ENCODE results near the gene RABGAP1. TPM values are rescaled to one million over a fixed set of nuclear protein-coding genes. Genes with fewer than 3 reads are reported as not detected.

Gene RABGAP1
- total RNA-seq, 1 experiment from 2014 or later: 85.1 TPM

- Histone ChIP-seq H2AFZ (ENCODE audit: low read length) (no peak overlapping the region), H3K9ac (ENCODE audit: low read length) (no peak overlapping the region), H3K9me2 (replicated peaks; ENCODE audit: insufficient read depth, low read length) (no peaks in the 10 kb centered on the region), H3K79me2 (ENCODE audit: low read length) (peaks cover 17% of the 10 kb centered on the region), H3K27me3 (ENCODE audit: low read length) (no peaks in the 10 kb centered on the region), H3K27ac (ENCODE audit: low read length) (no peak overlapping the region), H3K4me2 (ENCODE audit: low read depth, low read length, poor library complexity, severe bottlenecking) (no peak overlapping the region), H3K4me3 (ENCODE audit: low read length) (no peak overlapping the region), H3K36me3 (ENCODE audit: insufficient read depth, low read length) (0 out of 2 replicates have a peak, but pooled peaks cover 6% of the 10 kb centered on the region), H3K9me3 (ENCODE audit: low read length) (no peaks in the 10 kb centered on the region), H4K20me1 (ENCODE audit: insufficient read depth, low read depth, low read length) (no peaks in the 10 kb centered on the region), H3K4me1 (ENCODE audit: low read length) (peaks cover 17% of the 10 kb centered on the region)
- no peak for DNase-seq
These were observed 107.9 kb downstream of the RABGAP1 start for GRCh38 chr9:123048748-123049147.

DNA sequence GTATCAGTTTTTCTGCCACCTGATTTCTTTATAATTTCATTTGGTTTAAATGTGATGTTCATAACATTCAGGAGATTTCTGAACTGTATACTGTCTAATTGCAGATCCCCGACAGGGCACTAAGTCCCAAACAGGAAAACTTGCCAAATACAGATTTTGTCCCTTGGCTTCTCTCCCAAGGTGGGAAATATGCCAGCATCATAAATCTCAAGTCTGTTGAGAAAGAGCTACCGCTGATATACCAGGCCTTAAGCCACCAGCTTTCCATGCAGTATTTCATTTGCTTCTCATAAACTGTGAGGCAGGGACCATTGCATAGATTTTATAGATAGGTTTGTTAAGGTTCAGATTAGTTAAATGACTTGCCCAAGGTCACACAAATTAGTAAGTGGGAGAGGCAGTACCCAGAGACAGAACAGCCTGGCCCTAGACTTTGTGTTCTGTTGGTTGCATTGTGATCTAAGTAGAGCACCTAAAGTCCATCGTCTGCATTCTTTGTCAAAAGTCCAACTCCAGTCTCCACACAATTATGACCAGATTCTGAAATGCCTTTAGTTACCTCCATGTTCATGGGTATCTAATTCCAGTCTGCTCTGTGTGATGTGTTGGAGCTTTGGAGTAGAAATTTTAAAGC lies 108.9 kb downstream of the RABGAP1 start:
- Histone ChIP-seq H3K79me2 (ENCODE audit: low read length) (peaks cover 15% of the 10 kb centered on the region), H3K27me3 (ENCODE audit: low read length) (no peaks in the 10 kb centered on the region), H3K9ac (ENCODE audit: low read length) (no peak overlapping the region), H3K9me2 (replicated peaks; ENCODE audit: insufficient read depth, low read length) (no peaks in the 10 kb centered on the region), H3K4me2 (ENCODE audit: low read depth, low read length, poor library complexity, severe bottlenecking) (no peak overlapping the region), H3K9me3 (ENCODE audit: low read length) (no peaks in the 10 kb centered on the region), H3K27ac (ENCODE audit: low read length) (no peak overlapping the region), H4K20me1 (ENCODE audit: insufficient read depth, low read depth, low read length) (no peaks in the 10 kb centered on the region), H3K4me3 (ENCODE audit: low read length) (no peak overlapping the region), H3K4me1 (ENCODE audit: low read length) (peaks cover 21% of the 10 kb centered on the region), H2AFZ (ENCODE audit: low read length) (no peak overlapping the region), H3K36me3 (ENCODE audit: insufficient read depth, low read length) (peaks cover 13% of the 10 kb centered on the region; the same call in 1 of the 2 replicates)
- no peak for DNase-seq

DNA sequence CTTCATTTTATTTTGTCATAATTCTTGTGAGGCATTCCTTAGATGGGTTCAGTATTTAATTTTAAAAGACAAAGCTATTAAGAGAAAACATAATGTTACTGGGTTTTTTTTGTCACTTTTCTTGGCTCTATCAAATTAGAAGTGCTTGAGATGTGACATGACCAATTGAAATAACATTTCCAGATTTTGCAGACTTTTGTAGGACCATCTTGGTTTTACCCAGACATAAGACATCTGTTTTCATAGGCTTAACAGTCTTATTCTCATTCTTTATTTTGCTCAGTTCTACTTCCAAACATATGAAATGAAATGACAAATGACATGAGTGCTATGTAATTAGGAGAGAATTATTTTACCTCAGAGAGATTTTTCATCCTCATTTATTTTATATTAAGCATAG lies 112.2 kb downstream of the RABGAP1 start:
- Histone ChIP-seq H2AFZ (ENCODE audit: low read length) (no peak overlapping the region), H3K9me3 (ENCODE audit: low read length) (no peaks in the 10 kb centered on the region), H3K27ac (ENCODE audit: low read length) (peak overlapping the region; percentile 46; the same call in 1 of the 2 replicates), H4K20me1 (ENCODE audit: insufficient read depth, low read depth, low read length) (no peaks in the 10 kb centered on the region), H3K4me3 (ENCODE audit: low read length) (no peak overlapping the region), H3K79me2 (ENCODE audit: low read length) (peaks cover 16% of the 10 kb centered on the region), H3K9ac (ENCODE audit: low read length) (no peak overlapping the region), H3K4me2 (ENCODE audit: low read depth, low read length, poor library complexity, severe bottlenecking) (no peak overlapping the region), H3K36me3 (ENCODE audit: insufficient read depth, low read length) (peaks cover 17% of the 10 kb centered on the region), H3K9me2 (replicated peaks; ENCODE audit: insufficient read depth, low read length) (no peaks in the 10 kb centered on the region), H3K4me1 (ENCODE audit: low read length) (peaks cover 21% of the 10 kb centered on the region), H3K27me3 (ENCODE audit: low read length) (no peaks in the 10 kb centered on the region)
- no peak for DNase-seq

GRCh38 chr9:123053711-123054110 lies 112.9 kb downstream of the RABGAP1 start:
- Histone ChIP-seq H3K79me2 (ENCODE audit: low read length) (peaks cover 12% of the 10 kb centered on the region), H3K4me3 (ENCODE audit: low read length) (no peak overlapping the region), H4K20me1 (ENCODE audit: insufficient read depth, low read depth, low read length) (no peaks in the 10 kb centered on the region), H3K9me3 (ENCODE audit: low read length) (no peaks in the 10 kb centered on the region), H3K4me2 (ENCODE audit: low read depth, low read length, poor library complexity, severe bottlenecking) (peak overlapping the region; percentile 25), H3K36me3 (ENCODE audit: insufficient read depth, low read length) (peaks cover 17% of the 10 kb centered on the region), H3K9me2 (replicated peaks; ENCODE audit: insufficient read depth, low read length) (no peaks in the 10 kb centered on the region), H3K27me3 (ENCODE audit: low read length) (no peaks in the 10 kb centered on the region), H3K9ac (ENCODE audit: low read length) (no peak overlapping the region), H3K4me1 (ENCODE audit: low read length) (peaks cover 21% of the 10 kb centered on the region), H2AFZ (ENCODE audit: low read length) (no peak overlapping the region), H3K27ac (ENCODE audit: low read length) (peak overlapping the region; percentile 46)
- DNase-seq: no peak

- Histone ChIP-seq H2AFZ (ENCODE audit: low read length) (no peak overlapping the region), H3K79me2 (ENCODE audit: low read length) (peaks cover 19% of the 10 kb centered on the region), H3K9ac (ENCODE audit: low read length) (no peak overlapping the region), H3K4me2 (ENCODE audit: low read depth, low read length, poor library complexity, severe bottlenecking) (no peak overlapping the region), H3K9me3 (ENCODE audit: low read length) (no peaks in the 10 kb centered on the region), H3K4me1 (ENCODE audit: low read length) (peaks cover 4% of the 10 kb centered on the region), H4K20me1 (ENCODE audit: insufficient read depth, low read depth, low read length) (no peaks in the 10 kb centered on the region), H3K27ac (ENCODE audit: low read length) (no peak overlapping the region), H3K4me3 (ENCODE audit: low read length) (no peak overlapping the region), H3K9me2 (replicated peaks; ENCODE audit: insufficient read depth, low read length) (no peaks in the 10 kb centered on the region; the same call in 1 of the 2 replicates), H3K27me3 (ENCODE audit: low read length) (no peaks in the 10 kb centered on the region), H3K36me3 (ENCODE audit: insufficient read depth, low read length) (peaks cover 17% of the 10 kb centered on the region)
- no peak for DNase-seq
These were observed 118.0 kb downstream of the RABGAP1 start for GRCh38 chr9:123058834-123059233.

GRCh38 chr9:123059472-123060220 lies 118.8 kb downstream of the RABGAP1 start:
- H4K20me1 ChIP-seq (ENCODE audit: insufficient read depth, low read depth, low read length): no peaks in the 10 kb centered on the region

DNA sequence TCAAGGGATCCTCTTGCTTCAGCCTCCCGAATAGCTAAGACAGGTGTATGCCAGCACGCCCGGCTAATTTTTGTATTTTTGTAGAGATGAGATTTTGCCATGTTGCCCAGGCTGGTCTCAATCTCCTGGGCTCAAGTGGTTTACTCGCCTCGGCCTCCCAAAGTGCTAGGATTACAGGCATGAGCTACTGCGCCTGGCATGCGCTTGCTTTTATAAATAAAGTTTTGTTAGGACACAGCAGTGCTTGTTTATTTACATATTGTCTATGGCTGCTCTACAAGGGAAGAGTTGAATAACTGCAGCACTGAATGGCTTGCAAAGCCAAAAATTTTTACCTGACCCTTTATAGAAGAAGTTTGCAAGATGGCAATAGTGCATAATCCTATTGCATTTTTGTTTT lies 120.4 kb downstream of the RABGAP1 start:
- H3K27ac ChIP-seq (ENCODE audit: low read length): no peak overlapping the region
- no peaks in the 10 kb centered on the region for H3K4me1 ChIP-seq (ENCODE audit: low read length)
- peaks cover 12% of the 10 kb centered on the region; the same call in 1 of the 2 replicates for H3K79me2 ChIP-seq (ENCODE audit: low read length)
- H3K4me2 ChIP-seq (ENCODE audit: low read depth, low read length, poor library complexity, severe bottlenecking): no peak overlapping the region
- no peaks in the 10 kb centered on the region for H3K27me3 ChIP-seq (ENCODE audit: low read length)
- H3K9me2 ChIP-seq (replicated peaks; ENCODE audit: insufficient read depth, low read length): no peaks in the 10 kb centered on the region; the same call in 1 of the 2 replicates
- no peak overlapping the region for H2AFZ ChIP-seq (ENCODE audit: low read length)
- no peaks in the 10 kb centered on the region for H4K20me1 ChIP-seq (ENCODE audit: insufficient read depth, low read depth, low read length)
- H3K36me3 ChIP-seq (ENCODE audit: insufficient read depth, low read length): peaks cover 21% of the 10 kb centered on the region; the same call in 1 of the 2 replicates
- no peak overlapping the region for H3K9ac ChIP-seq (ENCODE audit: low read length)
- DNase-seq: no peak
- H3K9me3 ChIP-seq (ENCODE audit: low read length): no peaks in the 10 kb centered on the region
- no peak overlapping the region for H3K4me3 ChIP-seq (ENCODE audit: low read length)

More at GRCh38 chr9:123059472-123060220, 118.8 kb downstream of the RABGAP1 start:
- no peak overlapping the region for H3K4me2 ChIP-seq (ENCODE audit: low read depth, low read length, poor library complexity, severe bottlenecking)
- no peak overlapping the region for H3K4me3 ChIP-seq (ENCODE audit: low read length)
- no peak overlapping the region for H3K9ac ChIP-seq (ENCODE audit: low read length)
- H3K79me2 ChIP-seq (ENCODE audit: low read length): peaks cover 17% of the 10 kb centered on the region
- H3K9me3 ChIP-seq (ENCODE audit: low read length): no peaks in the 10 kb centered on the region
- no peaks in the 10 kb centered on the region for H3K4me1 ChIP-seq (ENCODE audit: low read length)
- no peak overlapping the region for H3K27ac ChIP-seq (ENCODE audit: low read length)
- no peak for DNase-seq
- H3K9me2 ChIP-seq (replicated peaks; ENCODE audit: insufficient read depth, low read length): no peaks in the 10 kb centered on the region; the same call in 1 of the 2 replicates
- H3K27me3 ChIP-seq (ENCODE audit: low read length): no peaks in the 10 kb centered on the region
- no peak overlapping the region for H2AFZ ChIP-seq (ENCODE audit: low read length)
- peaks cover 11% of the 10 kb centered on the region for H3K36me3 ChIP-seq (ENCODE audit: insufficient read depth, low read length)

All from Karpas-422 (cell line).